Stimulated activated memory B cell treated with anti-CD40 and anti-IgM and Interleukin-4, amounts not matched to agents 10 μg/mL and 1 μg/mL and 100 μg/mL, for 72 hours (primary cell): ENCODE data around the gene FKBP1A.

Experiments used
- ATAC-seq: fragments of 150-1000 bp; cut with Tn5 transposase; 2 replicates; pipeline ENCODE4 v1.10.0; 2021
- H3K27ac Mint-ChIP-seq: one replicate; pipeline ENCODE4 v1.8.0; 2022; ENCODE audit warnings: mild to moderate bottlenecking, mixed read lengths
- H3K27me3 Mint-ChIP-seq: one replicate; pipeline ENCODE4 v1.8.0; 2022; ENCODE audit warnings: mixed read lengths
- H3K36me3 Mint-ChIP-seq: one replicate; pipeline ENCODE4 v1.8.0; 2022; ENCODE audit warnings: mixed read lengths
- H3K4me1 Mint-ChIP-seq: one replicate; pipeline ENCODE4 v1.8.0; 2022; ENCODE audit warnings: mixed read lengths
- H3K4me3 Mint-ChIP-seq: one replicate; pipeline ENCODE4 v1.8.0; 2022; ENCODE audit warnings: mild to moderate bottlenecking, moderate library complexity, mixed read lengths
- H3K9me3 Mint-ChIP-seq: one replicate; pipeline ENCODE4 v1.8.0; 2022; ENCODE audit warnings: mixed read lengths

FKBP1A gene

GRCh38 chr20:1327241-1327653 lies 65.6 kb downstream of the FKBP1A start:
- H3K4me1 Mint-ChIP-seq = peaks cover 31% of the 10 kb centered on the region
- H3K27ac Mint-ChIP-seq = no peak overlapping the region
- H3K4me3 Mint-ChIP-seq = no peak overlapping the region

DNA sequence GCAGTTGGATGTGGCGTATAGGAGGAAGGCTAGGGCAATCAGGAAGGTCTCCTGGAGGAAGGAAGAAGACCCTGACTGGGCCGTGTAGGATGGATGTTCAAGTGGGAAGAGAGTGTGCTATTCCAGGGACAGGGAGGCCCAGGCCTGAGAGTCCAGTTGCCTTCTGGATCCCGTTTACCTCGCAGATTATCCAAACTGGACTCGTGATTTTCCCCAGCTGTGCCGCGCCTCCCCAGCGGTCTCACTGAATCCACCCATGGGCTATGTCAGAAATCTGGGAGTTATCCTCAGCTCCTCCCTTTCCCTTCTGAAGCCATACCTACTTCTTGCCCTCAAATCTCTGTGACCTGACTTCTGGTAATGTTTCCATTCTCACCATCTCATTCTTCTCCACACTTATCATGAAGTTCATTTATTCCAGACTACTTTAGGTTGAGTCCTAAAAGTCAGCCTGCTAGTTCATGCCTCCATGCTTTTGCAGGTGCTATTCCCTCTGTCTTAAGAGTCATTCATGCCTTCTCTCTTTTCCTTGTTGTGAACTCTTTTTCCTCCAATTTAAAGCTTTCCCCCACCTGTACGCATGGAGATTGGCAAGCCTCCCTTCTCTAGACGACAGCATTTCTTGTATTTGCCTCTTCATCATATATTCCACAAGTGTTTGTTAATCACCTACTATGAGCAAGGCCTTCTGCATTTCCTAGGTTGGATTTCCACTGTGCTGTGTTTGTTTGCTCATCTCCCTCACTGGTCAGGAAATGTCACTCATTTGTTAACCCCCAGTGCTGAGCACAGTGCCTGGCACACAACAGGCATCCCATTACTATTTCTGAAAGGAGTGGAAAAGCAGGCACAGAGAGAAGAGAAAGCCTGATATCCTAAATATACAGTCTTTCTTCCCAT lies 66.6 kb downstream of the FKBP1A start:
- H3K27me3 Mint-ChIP-seq = no peaks in the 10 kb centered on the region
- no peaks in the 10 kb centered on the region for H3K9me3 Mint-ChIP-seq
- ATAC-seq = no peak
- H3K27ac Mint-ChIP-seq = no peak overlapping the region
- no peak overlapping the region for H3K4me3 Mint-ChIP-seq
- peaks cover 22% of the 10 kb centered on the region for H3K4me1 Mint-ChIP-seq
- peaks cover 5% of the 10 kb centered on the region for H3K36me3 Mint-ChIP-seq

More at GRCh38 chr20:1327241-1327653, 65.6 kb downstream of the FKBP1A start:
- ATAC-seq = no peak
- H3K27me3 Mint-ChIP-seq = no peaks in the 10 kb centered on the region
- H3K9me3 Mint-ChIP-seq = no peaks in the 10 kb centered on the region
- H3K36me3 Mint-ChIP-seq = peaks cover 11% of the 10 kb centered on the region

DNA sequence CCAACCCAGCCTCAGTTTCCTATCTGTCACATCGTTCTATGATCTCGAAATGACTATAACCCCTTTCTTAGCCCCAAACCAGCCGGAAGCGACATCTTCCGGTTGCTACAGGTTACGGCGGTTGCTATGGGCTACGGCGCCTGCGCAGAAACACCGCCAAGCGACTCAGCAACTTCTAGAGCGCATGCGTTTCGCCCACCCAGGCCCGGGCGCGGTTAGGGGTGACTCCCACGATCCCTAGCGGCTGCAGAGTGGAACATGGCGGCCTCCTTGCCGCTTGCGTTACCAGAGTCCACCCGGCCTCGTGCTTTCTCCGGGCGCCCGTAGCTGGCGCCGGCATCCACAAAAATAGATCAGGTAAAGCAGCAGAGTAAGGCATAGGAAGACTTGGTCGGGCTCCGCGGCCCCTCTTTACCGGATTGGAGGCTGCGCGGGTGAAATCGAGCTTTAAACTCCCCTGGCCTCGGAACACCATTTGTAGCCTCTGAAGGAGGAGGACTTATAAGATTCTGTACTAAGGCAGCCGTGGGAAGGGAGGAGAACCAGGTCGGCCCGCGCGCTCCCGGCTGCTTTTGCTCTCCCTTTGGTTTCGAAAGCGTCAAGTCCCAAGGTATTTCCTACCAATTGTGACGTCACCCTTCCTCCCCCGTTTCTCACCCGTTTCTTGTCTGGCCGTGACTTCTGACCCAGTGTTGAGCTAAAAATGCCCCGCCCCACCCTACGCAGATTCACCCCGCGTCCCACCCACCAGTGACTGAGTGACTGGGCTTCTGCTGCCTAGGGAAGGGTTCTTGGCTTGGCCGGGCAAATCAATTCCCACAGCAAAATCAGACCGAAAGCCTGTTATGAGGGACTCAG lies 67.5 kb downstream of the FKBP1A start:
- Mint-ChIP-seq H3K27ac (no peak overlapping the region), H3K36me3 (no peaks in the 10 kb centered on the region)

GRCh38 chr20:1324598-1325172 lies 68.2 kb downstream of the FKBP1A start:
- H3K27me3 Mint-ChIP-seq = no peaks in the 10 kb centered on the region
- no peak overlapping the region for H3K27ac Mint-ChIP-seq
- ATAC-seq = no peak

More for the DNA sequence above, 67.5 kb downstream of the FKBP1A start:
- peak; percentile 92 for ATAC-seq
- Mint-ChIP-seq H3K9me3 (no peaks in the 10 kb centered on the region), H3K4me3 (no peak overlapping the region), H3K27me3 (no peaks in the 10 kb centered on the region), H3K4me1 (peaks cover 13% of the 10 kb centered on the region)

GRCh38 chr20:1323830-1324597 lies 68.8 kb downstream of the FKBP1A start:
- Mint-ChIP-seq H3K36me3 (no peaks in the 10 kb centered on the region), H3K27ac (no peak overlapping the region), H3K27me3 (no peaks in the 10 kb centered on the region), H3K4me1 (no peaks in the 10 kb centered on the region), H3K9me3 (no peaks in the 10 kb centered on the region), H3K4me3 (no peak overlapping the region)
- no peak for ATAC-seq

More at GRCh38 chr20:1324598-1325172, 68.2 kb downstream of the FKBP1A start:
- Mint-ChIP-seq H3K4me1 (peaks cover 6% of the 10 kb centered on the region), H3K36me3 (no peaks in the 10 kb centered on the region), H3K9me3 (no peaks in the 10 kb centered on the region), H3K4me3 (no peak overlapping the region)

DNA sequence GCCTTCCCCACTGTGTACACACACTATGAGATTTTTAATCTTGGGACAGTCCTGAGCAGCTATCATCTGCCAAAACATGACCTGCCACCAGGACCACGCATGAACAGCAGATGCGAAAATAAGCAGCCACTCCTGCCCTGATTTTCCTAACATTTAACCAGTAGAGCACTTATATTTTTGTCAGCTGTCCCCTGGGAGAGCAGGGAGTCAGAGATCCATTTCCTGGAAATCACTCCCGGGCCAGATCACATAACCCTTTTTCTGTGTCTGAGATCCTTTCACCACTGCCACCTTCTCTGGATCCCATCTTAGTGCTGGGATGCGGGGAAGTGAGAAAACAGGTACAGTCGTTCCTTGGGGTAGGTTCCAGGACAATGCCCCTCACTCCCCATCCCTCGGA lies 69.6 kb downstream of the FKBP1A start:
- H3K27me3 Mint-ChIP-seq = no peaks in the 10 kb centered on the region
- H3K27ac Mint-ChIP-seq = no peak overlapping the region
- H3K4me3 Mint-ChIP-seq = no peak overlapping the region
- no peaks in the 10 kb centered on the region for H3K36me3 Mint-ChIP-seq
- H3K9me3 Mint-ChIP-seq = no peaks in the 10 kb centered on the region
- ATAC-seq = no peak
- no peaks in the 10 kb centered on the region for H3K4me1 Mint-ChIP-seq

GRCh38 chr20:1322511-1323245 lies 70.2 kb downstream of the FKBP1A start:
- no peaks in the 10 kb centered on the region for H3K9me3 Mint-ChIP-seq
- H3K4me1 Mint-ChIP-seq = peaks cover 5% of the 10 kb centered on the region
- no peaks in the 10 kb centered on the region for H3K36me3 Mint-ChIP-seq
- no peak overlapping the region for H3K4me3 Mint-ChIP-seq
- no peak for ATAC-seq
- H3K27me3 Mint-ChIP-seq = no peaks in the 10 kb centered on the region
- no peak overlapping the region for H3K27ac Mint-ChIP-seq

- peaks cover 9% of the 10 kb centered on the region for H3K4me1 Mint-ChIP-seq
- ATAC-seq = no peak
- no peaks in the 10 kb centered on the region for H3K27me3 Mint-ChIP-seq
- H3K36me3 Mint-ChIP-seq = no peaks in the 10 kb centered on the region
- no peaks in the 10 kb centered on the region for H3K9me3 Mint-ChIP-seq
- no peak overlapping the region for H3K4me3 Mint-ChIP-seq
- H3K27ac Mint-ChIP-seq = no peak overlapping the region
Observed at GRCh38 chr20:1321654-1321939, 71.3 kb downstream of the FKBP1A start.

GRCh38 chr20:1320902-1321653 lies 71.8 kb downstream of the FKBP1A start:
- Mint-ChIP-seq H3K4me3 (no peak overlapping the region), H3K27me3 (no peaks in the 10 kb centered on the region), H3K27ac (no peak overlapping the region), H3K36me3 (no peaks in the 10 kb centered on the region), H3K9me3 (no peaks in the 10 kb centered on the region), H3K4me1 (peaks cover 9% of the 10 kb centered on the region)
- no peak for ATAC-seq

DNA sequence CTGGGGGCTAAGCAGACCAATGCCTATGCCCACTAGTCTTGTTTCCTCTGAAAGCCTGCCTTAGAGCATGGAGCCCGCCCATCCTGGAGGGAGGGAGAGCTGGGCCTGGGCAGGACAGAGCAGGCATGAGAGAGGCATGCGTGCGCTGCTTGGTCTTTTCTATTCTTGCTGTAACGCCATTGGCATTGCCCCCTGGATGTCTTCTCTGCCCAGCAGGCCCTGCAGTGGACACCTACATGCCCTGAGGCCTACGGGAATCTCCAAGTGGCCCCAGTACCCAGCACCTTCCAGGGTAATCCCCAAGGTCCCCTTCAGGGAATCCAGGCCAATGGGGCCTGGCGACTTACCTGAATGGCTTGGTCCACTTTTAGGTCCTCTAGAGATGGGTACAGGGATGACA lies 72.8 kb downstream of the FKBP1A start:
- no peaks in the 10 kb centered on the region for H3K27me3 Mint-ChIP-seq
- no peak overlapping the region for H3K27ac Mint-ChIP-seq
- no peak overlapping the region for H3K4me3 Mint-ChIP-seq
- ATAC-seq = no peak
- H3K4me1 Mint-ChIP-seq = peaks cover 9% of the 10 kb centered on the region
- H3K9me3 Mint-ChIP-seq = no peaks in the 10 kb centered on the region
- no peaks in the 10 kb centered on the region for H3K36me3 Mint-ChIP-seq

GRCh38 chr20:1319462-1319861 lies 73.4 kb downstream of the FKBP1A start:
- no peak for ATAC-seq
- Mint-ChIP-seq H3K36me3 (no peaks in the 10 kb centered on the region), H3K27me3 (no peaks in the 10 kb centered on the region), H3K4me1 (peaks cover 9% of the 10 kb centered on the region), H3K4me3 (no peak overlapping the region), H3K27ac (no peak overlapping the region), H3K9me3 (no peaks in the 10 kb centered on the region)

- no peak overlapping the region for H3K4me3 Mint-ChIP-seq
- H3K27me3 Mint-ChIP-seq = no peaks in the 10 kb centered on the region
- H3K4me1 Mint-ChIP-seq = peaks cover 9% of the 10 kb centered on the region
- no peaks in the 10 kb centered on the region for H3K9me3 Mint-ChIP-seq
- no peak overlapping the region for H3K27ac Mint-ChIP-seq
- no peaks in the 10 kb centered on the region for H3K36me3 Mint-ChIP-seq
- no peak for ATAC-seq
Observed at GRCh38 chr20:1319051-1319450, 73.8 kb downstream of the FKBP1A start.
